Suprapubic skin (tissue), 4 donors: ENCODE measurements around the gene SND1.

Source experiments
- CTCF ChIP-seq, 2 donors: fragments of 200-600 bp in 1 of 2; fragments of 450-650 bp in 1 of 2; sonication (generic) in 1 of 2; IDR thresholded peaks; one replicate each; pipeline ENCODE4 v1.5.1; 2016 to 2019; ENCODE audit warnings: antibody characterized with exemption in 2 of 2, mild to moderate bottlenecking in 1 of 2, moderate library complexity in 1 of 2
- EP300 ChIP-seq: sonication (generic); formaldehyde crosslinking; IDR thresholded peaks from one replicate; pipeline ENCODE4 v1.6.1; 2017; ENCODE audit warnings: antibody characterized with exemption
- POLR2AphosphoS5 ChIP-seq, 3 donors: sonication (generic); formaldehyde crosslinking; IDR thresholded peaks; one replicate each; pipeline ENCODE4 v1.6.1; 2017; ENCODE audit warnings: antibody characterized with exemption in 3 of 3

GRCh38 chr7:128053023-128053422 is 401.0 kb downstream of the SND1 start:
- TF ChIP-seq CTCF (IDR thresholded peaks at IDR 0.05) = no peak
- no peak for TF ChIP-seq EP300
- no peak for TF ChIP-seq POLR2AphosphoS5 (IDR thresholded peaks at IDR 0.05)
